GM12878 (cell line): ENCODE data around the gene FBXW7. TPM values are rescaled to one million over a fixed set of nuclear protein-coding genes. Genes with fewer than 3 reads are reported as not detected.

Experiments
- BHLHE40 ChIP-seq, 2 experiments: fragments of 450-650 bp in 1 of 2; IDR thresholded peaks; 2 replicates each; pipeline ENCODE4 v1.6.1; 2011 to 2017; ENCODE audit warnings: low read depth in 2 of 2, borderline replicate concordance in 1 of 2, improper control_type of control experiment in 1 of 2, low read length in 1 of 2, mild to moderate bottlenecking in 1 of 2
- DPF2 ChIP-seq: fragments of 450-650 bp; IDR thresholded peaks from 2 replicates; pipeline ENCODE4 v1.6.1; 2017; ENCODE audit warnings: mild to moderate bottlenecking
- IKZF1 ChIP-seq: fragments of 450-650 bp; conservative IDR thresholded peaks from 2 replicates; pipeline ENCODE4 v1.6.1; 2017; ENCODE audit warnings: antibody characterized with exemption, mild to moderate bottlenecking
- IKZF2 ChIP-seq, 2 experiments: fragments of 450-650 bp; IDR thresholded peaks; 2 replicates each; pipeline ENCODE4 v1.6.1; 2017; ENCODE audit warnings: mild to moderate bottlenecking in 2 of 2, moderate library complexity in 2 of 2
- MEF2A ChIP-seq: IDR thresholded peaks from 2 replicates; pipeline ENCODE4 v1.6.1; 2011; ENCODE audit warnings: low read depth, mild to moderate bottlenecking, low read length, moderate library complexity; ENCODE audit not compliant: insufficient read depth
- RAD21 ChIP-seq: IDR thresholded peaks from 2 replicates; pipeline ENCODE4 v1.6.1; 2011; ENCODE audit warnings: mild to moderate bottlenecking, low read depth, low read length, moderate library complexity; ENCODE audit not compliant: insufficient read depth
- YY1 ChIP-seq: IDR thresholded peaks from 2 replicates; pipeline ENCODE4 v1.6.1; 2011; ENCODE audit warnings: low read depth, mild to moderate bottlenecking, low read length
- polyA plus RNA-seq, 11 experiments: library from polyadenylated mRNA; depleted of rRNA in 4 of 11; unstranded in 6 of 11; stranded (reverse) in 5 of 11; fragments of >200 nt; fragmentation: Nextera tagmentation in 4 of 11; fragmentation: Illumina TruSeq in 1 of 11; extraction: Ambion mirVana in 4 of 11; extraction: Trizol in 1 of 11; gene quantifications; 1 replicate in 1 of 11; 2 replicates in 10 of 11; pipeline versions ENCODE4 v1.2.1 to v1.2.3, GENCODE V29; 2011 to 2016; ENCODE audit warnings: inconsistent platforms in 2 of 11, missing spikeins in 2 of 11, low read depth in 1 of 11
- total RNA-seq, 4 experiments: library from RNA; depleted of rRNA in 3 of 4; stranded (reverse); fragments of >200 nt in 3 of 4; fragmentation: Illumina TruSeq in 1 of 4; extraction: Trizol in 1 of 4; gene quantifications; 2 replicates each; pipeline versions ENCODE4 v1.2.1 to v1.2.3, GENCODE V29; 2013 to 2021
- TF ChIP-seq, protein P1 (sequence below): IDR thresholded peaks from 2 replicates; pipeline ENCODE4 v1.6.1; 2012; ENCODE audit warnings: improper control_type of control experiment, low read depth, low read length; ENCODE audit not compliant: insufficient replicate concordance
- TF ChIP-seq, protein P2 (sequence below): IDR thresholded peaks from 2 replicates; pipeline ENCODE4 v1.6.1; 2011; ENCODE audit warnings: borderline replicate concordance, low read depth, mild to moderate bottlenecking, moderate library complexity, low read length; ENCODE audit not compliant: insufficient read depth, poor library complexity, severe bottlenecking
- TF ChIP-seq, protein P3 (sequence below): fragments of 450-650 bp; IDR thresholded peaks from 2 replicates; pipeline ENCODE4 v1.6.1; 2017; ENCODE audit warnings: low read depth, mild to moderate bottlenecking, moderate library complexity

The FBXW7 gene
- total and polyA plus RNA-seq, 10 of the 15 experiments (the other 5 are each of a cell fraction or from before 2014, with no cell fraction given), result 35.8 to 118 (median 47.2) TPM

DNA sequence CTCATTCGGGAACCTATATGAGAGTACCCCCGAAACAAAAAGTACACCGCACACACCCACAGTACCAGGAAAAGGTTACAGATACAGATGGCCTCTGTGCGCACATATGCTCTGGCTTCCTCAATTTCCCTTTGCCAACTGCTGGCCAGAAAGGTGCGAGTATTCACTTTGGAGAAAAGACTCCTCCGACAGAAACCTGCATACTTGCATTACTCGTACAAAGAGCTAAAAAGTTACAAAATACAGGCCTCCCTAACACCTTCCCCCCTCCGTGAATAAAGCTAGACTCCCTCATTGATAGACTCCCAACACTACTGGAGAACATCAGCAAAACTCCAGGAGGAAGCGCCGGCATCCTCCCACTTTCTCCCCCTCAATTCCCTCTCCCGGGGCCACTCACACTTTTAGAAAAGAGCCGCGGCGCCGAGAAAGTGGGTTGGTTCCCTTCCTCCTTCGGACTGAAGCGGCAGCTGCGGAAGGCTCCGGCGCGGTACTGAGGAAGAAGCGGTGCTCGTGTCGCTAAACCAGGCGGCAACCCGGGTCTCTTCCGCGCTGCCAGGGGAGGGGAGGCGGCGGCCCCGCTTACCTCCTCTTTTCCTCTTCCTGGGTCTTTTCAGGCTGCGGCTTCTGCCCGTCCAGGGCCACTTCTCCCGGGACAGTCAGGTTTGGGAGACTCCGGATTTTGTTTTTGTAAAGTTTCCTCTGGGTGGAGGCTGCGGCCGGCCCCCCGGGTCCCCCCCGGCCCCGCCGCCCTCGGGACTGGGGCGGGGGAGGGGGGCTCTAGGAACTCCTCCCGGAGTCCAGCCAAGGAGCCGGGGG is 1.1 kb downstream of the FBXW7 start (continued):
- TF ChIP-seq, protein P1, sequence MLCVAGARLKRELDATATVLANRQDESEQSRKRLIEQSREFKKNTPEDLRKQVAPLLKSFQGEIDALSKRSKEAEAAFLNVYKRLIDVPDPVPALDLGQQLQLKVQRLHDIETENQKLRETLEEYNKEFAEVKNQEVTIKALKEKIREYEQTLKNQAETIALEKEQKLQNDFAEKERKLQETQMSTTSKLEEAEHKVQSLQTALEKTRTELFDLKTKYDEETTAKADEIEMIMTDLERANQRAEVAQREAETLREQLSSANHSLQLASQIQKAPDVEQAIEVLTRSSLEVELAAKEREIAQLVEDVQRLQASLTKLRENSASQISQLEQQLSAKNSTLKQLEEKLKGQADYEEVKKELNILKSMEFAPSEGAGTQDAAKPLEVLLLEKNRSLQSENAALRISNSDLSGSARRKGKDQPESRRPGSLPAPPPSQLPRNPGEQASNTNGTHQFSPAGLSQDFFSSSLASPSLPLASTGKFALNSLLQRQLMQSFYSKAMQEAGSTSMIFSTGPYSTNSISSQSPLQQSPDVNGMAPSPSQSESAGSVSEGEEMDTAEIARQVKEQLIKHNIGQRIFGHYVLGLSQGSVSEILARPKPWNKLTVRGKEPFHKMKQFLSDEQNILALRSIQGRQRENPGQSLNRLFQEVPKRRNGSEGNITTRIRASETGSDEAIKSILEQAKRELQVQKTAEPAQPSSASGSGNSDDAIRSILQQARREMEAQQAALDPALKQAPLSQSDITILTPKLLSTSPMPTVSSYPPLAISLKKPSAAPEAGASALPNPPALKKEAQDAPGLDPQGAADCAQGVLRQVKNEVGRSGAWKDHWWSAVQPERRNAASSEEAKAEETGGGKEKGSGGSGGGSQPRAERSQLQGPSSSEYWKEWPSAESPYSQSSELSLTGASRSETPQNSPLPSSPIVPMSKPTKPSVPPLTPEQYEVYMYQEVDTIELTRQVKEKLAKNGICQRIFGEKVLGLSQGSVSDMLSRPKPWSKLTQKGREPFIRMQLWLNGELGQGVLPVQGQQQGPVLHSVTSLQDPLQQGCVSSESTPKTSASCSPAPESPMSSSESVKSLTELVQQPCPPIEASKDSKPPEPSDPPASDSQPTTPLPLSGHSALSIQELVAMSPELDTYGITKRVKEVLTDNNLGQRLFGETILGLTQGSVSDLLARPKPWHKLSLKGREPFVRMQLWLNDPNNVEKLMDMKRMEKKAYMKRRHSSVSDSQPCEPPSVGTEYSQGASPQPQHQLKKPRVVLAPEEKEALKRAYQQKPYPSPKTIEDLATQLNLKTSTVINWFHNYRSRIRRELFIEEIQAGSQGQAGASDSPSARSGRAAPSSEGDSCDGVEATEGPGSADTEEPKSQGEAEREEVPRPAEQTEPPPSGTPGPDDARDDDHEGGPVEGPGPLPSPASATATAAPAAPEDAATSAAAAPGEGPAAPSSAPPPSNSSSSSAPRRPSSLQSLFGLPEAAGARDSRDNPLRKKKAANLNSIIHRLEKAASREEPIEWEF, result no peak
- TF ChIP-seq RAD21 (0 out of 2 replicates have a peak, but pooled peaks have one; percentile 2), MEF2A (no peak), DPF2 (no peak), IKZF2 (IDR thresholded peaks at IDR 0.05) (peak in 1 of 2 experiments; percentile 32; a peak in 1 of 4 replicates), BHLHE40 (IDR thresholded peaks at IDR 0.05; ENCODE audit: borderline replicate concordance in 1 of 2, low read depth in 2 of 2, low read length in 1 of 2) (peak in 1 of 2 experiments; percentile 33; a peak in 1 of 4 replicates), IKZF1 (peak; percentile 56), YY1 (0 out of 2 replicates have a peak, but pooled peaks have one; percentile 11)
- TF ChIP-seq, protein P2, sequence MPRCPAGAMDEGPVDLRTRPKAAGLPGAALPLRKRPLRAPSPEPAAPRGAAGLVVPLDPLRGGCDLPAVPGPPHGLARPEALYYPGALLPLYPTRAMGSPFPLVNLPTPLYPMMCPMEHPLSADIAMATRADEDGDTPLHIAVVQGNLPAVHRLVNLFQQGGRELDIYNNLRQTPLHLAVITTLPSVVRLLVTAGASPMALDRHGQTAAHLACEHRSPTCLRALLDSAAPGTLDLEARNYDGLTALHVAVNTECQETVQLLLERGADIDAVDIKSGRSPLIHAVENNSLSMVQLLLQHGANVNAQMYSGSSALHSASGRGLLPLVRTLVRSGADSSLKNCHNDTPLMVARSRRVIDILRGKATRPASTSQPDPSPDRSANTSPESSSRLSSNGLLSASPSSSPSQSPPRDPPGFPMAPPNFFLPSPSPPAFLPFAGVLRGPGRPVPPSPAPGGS, result no peak
- TF ChIP-seq, protein P3, sequence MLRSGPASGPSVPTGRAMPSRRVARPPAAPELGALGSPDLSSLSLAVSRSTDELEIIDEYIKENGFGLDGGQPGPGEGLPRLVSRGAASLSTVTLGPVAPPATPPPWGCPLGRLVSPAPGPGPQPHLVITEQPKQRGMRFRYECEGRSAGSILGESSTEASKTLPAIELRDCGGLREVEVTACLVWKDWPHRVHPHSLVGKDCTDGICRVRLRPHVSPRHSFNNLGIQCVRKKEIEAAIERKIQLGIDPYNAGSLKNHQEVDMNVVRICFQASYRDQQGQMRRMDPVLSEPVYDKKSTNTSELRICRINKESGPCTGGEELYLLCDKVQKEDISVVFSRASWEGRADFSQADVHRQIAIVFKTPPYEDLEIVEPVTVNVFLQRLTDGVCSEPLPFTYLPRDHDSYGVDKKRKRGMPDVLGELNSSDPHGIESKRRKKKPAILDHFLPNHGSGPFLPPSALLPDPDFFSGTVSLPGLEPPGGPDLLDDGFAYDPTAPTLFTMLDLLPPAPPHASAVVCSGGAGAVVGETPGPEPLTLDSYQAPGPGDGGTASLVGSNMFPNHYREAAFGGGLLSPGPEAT, result peak; percentile 46
- TF ChIP-seq, all 136 proteins: peak for 11
